Measurements from ENCODE around the gene RTN4. TPM values are rescaled to one million over a fixed set of nuclear protein-coding genes. Genes with fewer than 3 reads are reported as not detected.

RTN4 gene
- total and polyA plus RNA-seq, 9 donors = 110 to 334 (median 200) TPM

DNA sequence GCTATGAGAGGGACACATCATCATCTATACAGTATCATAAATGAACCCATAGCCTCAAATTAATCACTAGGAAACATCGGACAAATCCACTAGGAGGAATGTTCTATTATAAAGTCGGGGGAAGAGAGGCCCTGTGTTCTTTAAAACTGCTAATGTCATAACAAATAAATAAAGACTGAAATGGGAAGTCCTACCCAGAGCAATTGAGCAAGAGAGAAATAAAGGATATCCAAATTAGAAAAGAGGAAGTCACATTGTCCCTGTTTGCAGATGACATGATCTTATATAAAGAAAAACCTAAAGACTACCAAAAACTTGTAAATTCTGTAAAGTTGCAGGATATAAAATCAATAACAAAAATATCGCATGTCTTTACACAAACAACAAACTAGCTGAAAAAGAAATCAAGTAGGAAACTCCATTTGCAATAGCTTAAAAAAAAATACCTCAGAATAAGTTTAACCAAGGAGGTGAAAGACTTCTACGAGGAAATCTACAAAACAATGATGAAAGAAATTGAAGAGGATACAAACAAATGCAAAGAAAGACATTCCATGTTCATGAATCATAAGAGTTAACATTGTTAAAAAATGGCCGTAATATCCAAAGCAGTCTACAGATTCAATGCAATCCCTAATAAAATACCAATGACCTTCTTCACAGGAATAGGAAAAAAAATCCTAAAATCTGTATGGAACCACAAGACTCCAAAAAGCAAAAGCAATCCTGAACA, 30.6 kb downstream of the RTN4 start:
- WGBS, 3 donors = 87 to 91% (median 91%) methylated on average over 5 of the region's 5 CpGs
- intact Hi-C loops (cut with DNase I) = no loop called here
- Histone ChIP-seq H3K4me3 (no peak overlapping the region), H3K4me1 (ENCODE audit: insufficient read depth) (peaks cover 2% of the 10 kb centered on the region), H3K27ac (no peak overlapping the region), H3K36me3 (no peaks in the 10 kb centered on the region), H3K9me3 (no peaks in the 10 kb centered on the region), H3K27me3 (no peaks in the 10 kb centered on the region)
- no peak for DNase-seq
- TF ChIP-seq POLR2A (IDR thresholded peaks at IDR 0.05) = no peak
- TF ChIP-seq EP300 (IDR thresholded peaks at IDR 0.05) = no peak
- no peak for TF ChIP-seq CTCF (IDR thresholded peaks at IDR 0.05)

DNA sequence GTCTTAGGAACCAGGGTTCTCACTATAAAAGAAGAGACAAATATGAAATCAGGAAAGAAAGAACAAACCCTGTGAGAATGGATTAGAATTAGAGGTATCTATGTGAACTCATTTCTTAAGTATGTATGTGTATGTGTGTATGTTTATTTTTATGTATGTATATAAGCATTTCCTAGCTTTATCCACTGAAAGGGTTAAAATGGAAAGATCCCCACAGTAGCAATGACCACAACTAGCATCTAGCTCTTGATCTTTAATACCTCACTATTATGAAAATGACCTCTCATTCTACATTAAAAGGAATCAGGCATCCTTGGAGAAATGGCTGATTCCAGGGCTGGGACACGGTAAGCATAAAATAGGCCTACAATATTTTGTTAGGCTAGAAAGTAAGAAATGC, 31.6 kb downstream of the RTN4 start:
- Histone ChIP-seq H3K9me3 (no peaks in the 10 kb centered on the region), H3K4me3 (no peak overlapping the region), H3K27ac (no peak overlapping the region), H3K4me1 (ENCODE audit: insufficient read depth) (peaks cover 1% of the 10 kb centered on the region), H3K36me3 (no peaks in the 10 kb centered on the region), H3K27me3 (no peaks in the 10 kb centered on the region)
- TF ChIP-seq POLR2A (IDR thresholded peaks at IDR 0.05) = no peak
- no peak for TF ChIP-seq CTCF (IDR thresholded peaks at IDR 0.05)
- TF ChIP-seq EP300 (IDR thresholded peaks at IDR 0.05) = no peak
- WGBS, 3 donors = 81 to 94% (median 90%) methylated on average over 1 of the region's 1 CpG
- no peak for DNase-seq
- intact Hi-C loops (cut with DNase I) = no loop called here

GRCh38 chr2:55017880-55018279, 32.4 kb downstream of the RTN4 start:
- intact Hi-C loops (cut with DNase I) = no loop called here
- H3K9me3 ChIP-seq = no peaks in the 10 kb centered on the region
- no peak for DNase-seq
- WGBS, 3 donors = 89 to 91% (median 90%) methylated on average over 3 of the region's 3 CpGs
- H3K4me1 ChIP-seq (ENCODE audit: insufficient read depth) = peaks cover 1% of the 10 kb centered on the region
- TF ChIP-seq CTCF (IDR thresholded peaks at IDR 0.05) (no peak), EP300 (IDR thresholded peaks at IDR 0.05) (no peak), POLR2A (IDR thresholded peaks at IDR 0.05) (no peak)
- H3K4me3 ChIP-seq = no peak overlapping the region
- H3K27me3 ChIP-seq = no peaks in the 10 kb centered on the region
- no peak overlapping the region for H3K27ac ChIP-seq
- no peaks in the 10 kb centered on the region for H3K36me3 ChIP-seq

DNA sequence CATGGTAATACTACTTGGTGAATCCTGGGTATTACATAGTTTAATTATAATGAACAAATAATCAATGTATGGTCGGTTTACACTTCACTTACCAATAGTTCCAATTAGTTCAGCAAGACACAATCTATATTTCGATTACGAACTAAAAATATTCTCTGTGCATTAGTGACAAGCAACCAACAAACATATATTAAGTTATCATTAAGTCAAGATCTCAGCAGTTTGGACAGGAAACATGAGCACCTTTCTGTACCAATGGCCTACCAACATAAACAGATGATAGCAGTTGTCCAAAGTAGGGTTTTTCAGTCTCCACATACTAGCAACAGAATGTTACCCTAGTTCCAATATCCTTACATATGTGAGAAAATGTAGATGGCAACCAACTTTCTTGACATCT, 32.8 kb downstream of the RTN4 start:
- 94 to 99% (median 97%) methylated on average over 3 of the region's 3 CpGs for WGBS, 3 donors

More for the DNA sequence above, 32.8 kb downstream of the RTN4 start:
- H3K27ac ChIP-seq = no peak overlapping the region
- H3K4me3 ChIP-seq = no peak overlapping the region
- no peak for DNase-seq
- no peaks in the 10 kb centered on the region for H3K27me3 ChIP-seq
- TF ChIP-seq CTCF (IDR thresholded peaks at IDR 0.05) (no peak), POLR2A (IDR thresholded peaks at IDR 0.05) (no peak), EP300 (IDR thresholded peaks at IDR 0.05) (no peak)
- no peaks in the 10 kb centered on the region for H3K36me3 ChIP-seq
- H3K4me1 ChIP-seq (ENCODE audit: insufficient read depth) = peaks cover 1% of the 10 kb centered on the region
- H3K9me3 ChIP-seq = no peaks in the 10 kb centered on the region
- intact Hi-C loops (cut with DNase I) = no loop called here
